NCI-H82 treated with DMSO at 0.1 percent for 48 hours (cell line): ENCODE data around the gene MYRIP.
"Not testable (repeated sequence)": the region's sequence is repeated elsewhere in the genome, so short reads cannot be mapped to it uniquely, and the experiment has no call there.

ENCODE experiments used
- DNase-seq: peaks from one replicate; lab custom pipeline; 2025; ENCODE audit not compliant: unreplicated experiment; lab: John Stamatoyannopoulos, UW

MYRIP gene

GRCh38 chr3:40120067-40120692, 310.8 kb downstream of the MYRIP start:
- DNase-seq, result no peak

GRCh38 chr3:40120806-40121205, 311.4 kb downstream of the MYRIP start:
- no peak for DNase-seq

- DNase-seq, result no peak
These were observed 315.5 kb downstream of the MYRIP start for GRCh38 chr3:40124918-40125317.

GRCh38 chr3:40128166-40128565, 318.8 kb downstream of the MYRIP start:
- DNase-seq, result no peak

GRCh38 chr3:40129510-40129909, 320.1 kb downstream of the MYRIP start:
- no peak for DNase-seq

GRCh38 chr3:40129981-40130380, 320.6 kb downstream of the MYRIP start:
- DNase-seq, result no peak

GRCh38 chr3:40130721-40131120, 321.3 kb downstream of the MYRIP start:
- no peak for DNase-seq

GRCh38 chr3:40133886-40134575, 324.6 kb downstream of the MYRIP start:
- not testable (repeated sequence) for DNase-seq

GRCh38 chr3:40137591-40138295, 328.3 kb downstream of the MYRIP start:
- DNase-seq, result no peak

- DNase-seq, result no peak
These were observed 334.1 kb downstream of the MYRIP start for GRCh38 chr3:40143283-40144090.

GRCh38 chr3:40148827-40149226, 339.4 kb downstream of the MYRIP start:
- no peak for DNase-seq

- DNase-seq, result no peak
These were observed 343.2 kb downstream of the MYRIP start for GRCh38 chr3:40152482-40153133.

- DNase-seq, result no peak
These were observed 351.5 kb downstream of the MYRIP start for GRCh38 chr3:40160933-40161332.

GRCh38 chr3:40162616-40163015, 353.2 kb downstream of the MYRIP start:
- no peak for DNase-seq

GRCh38 chr3:40166997-40167396, 357.6 kb downstream of the MYRIP start:
- DNase-seq, result no peak

- no peak for DNase-seq
These were observed 358.5 kb downstream of the MYRIP start for GRCh38 chr3:40167958-40168357.

GRCh38 chr3:40169983-40170382, 360.6 kb downstream of the MYRIP start:
- no peak for DNase-seq

- DNase-seq, result no peak
These were observed 361.0 kb downstream of the MYRIP start for GRCh38 chr3:40170395-40170794.

- DNase-seq, result no peak
These were observed 363.2 kb downstream of the MYRIP start for GRCh38 chr3:40172560-40172959.

- no peak for DNase-seq
These were observed 363.9 kb downstream of the MYRIP start for GRCh38 chr3:40173227-40173721.
